Endodermal cell (in vitro differentiated cells): ENCODE results near the gene KRTAP24-1. TPM values are rescaled to one million over a fixed set of nuclear protein-coding genes. Genes with fewer than 3 reads are reported as not detected.

Source experiments
- DNase-seq: peaks from one replicate; pipeline ENCODE4 v3.0.0-alpha.2; 2017
- H3K27ac ChIP-seq: 2 replicates; pipeline ENCODE4 v1.5.1; 2013; ENCODE audit warnings: mild to moderate bottlenecking, low read depth, low read length, moderate library complexity
- H3K27me3 ChIP-seq: 2 replicates; pipeline ENCODE4 v1.6.1; 2013; ENCODE audit warnings: mild to moderate bottlenecking, low read length, moderate library complexity; ENCODE audit not compliant: insufficient read depth, control insufficient read depth, poor library complexity, severe bottlenecking
- H3K36me3 ChIP-seq: 2 replicates; pipeline ENCODE4 v1.7.0; 2013; ENCODE audit warnings: mild to moderate bottlenecking, low read length, moderate library complexity; ENCODE audit not compliant: control insufficient read depth, insufficient read depth
- H3K4me1 ChIP-seq: one replicate; pipeline ENCODE4 v1.7.0; 2013; ENCODE audit warnings: low read length; ENCODE audit not compliant: control insufficient read depth, insufficient read depth
- H3K4me3 ChIP-seq: 2 replicates; pipeline ENCODE4 v1.5.1; 2013; ENCODE audit warnings: mild to moderate bottlenecking, low read length, moderate library complexity
- H3K9ac ChIP-seq: 2 replicates; pipeline ENCODE4 v1.6.1; 2013; ENCODE audit warnings: mild to moderate bottlenecking, low read length, moderate library complexity; ENCODE audit not compliant: poor library complexity, severe bottlenecking; ENCODE audit errors: extremely low read depth
- H3K9me3 ChIP-seq: 2 replicates; pipeline ENCODE4 v1.6.1; 2013; ENCODE audit warnings: mild to moderate bottlenecking, low read length, moderate library complexity; ENCODE audit not compliant: control insufficient read depth
- H3K27ac Mint-ChIP-seq: 2 replicates; pipeline ENCODE4 v1.8.0; 2020; ENCODE audit warnings: mixed read lengths
- H3K27me3 Mint-ChIP-seq: 2 replicates; pipeline ENCODE4 v1.8.0; 2021; ENCODE audit warnings: mild to moderate bottlenecking, mixed read lengths; ENCODE audit not compliant: insufficient read depth
- H3K36me3 Mint-ChIP-seq: 2 replicates; pipeline ENCODE4 v1.8.0; 2020; ENCODE audit warnings: low read depth, mixed read lengths
- H3K4me1 Mint-ChIP-seq: 2 replicates; pipeline ENCODE4 v1.8.0; 2020; ENCODE audit warnings: mixed read lengths
- H3K4me3 Mint-ChIP-seq: 2 replicates; pipeline ENCODE4 v1.8.0; 2020; ENCODE audit warnings: mild to moderate bottlenecking, moderate library complexity, mixed read lengths
- H3K9me3 Mint-ChIP-seq: 2 replicates; pipeline ENCODE4 v1.8.0; 2020; ENCODE audit warnings: mild to moderate bottlenecking, mixed read lengths
- WGBS, 2 experiments: methylation state at CpG; one replicate each; pipeline versions ENCODE4 v1.1.5 to v1.1.7; 2013; ENCODE audit warnings: missing lambda C conversion rate in 2 of 2, mixed read lengths in 1 of 2; ENCODE audit not compliant: insufficient coverage in 1 of 2, insufficient read length in 1 of 2; 5-methylcytosine and 5-hydroxymethylcytosine counted together
- total RNA-seq, 2 donors: library from RNA; stranded (reverse); fragmentation: NEBNext Ultra II Directional in 1 of 2; extraction: Animal tissue kit (Norgen Biotek cat#: 25700) in 1 of 2; gene quantifications; 2 replicates in 1 of 2; 3 replicates in 1 of 2; pipeline ENCODE4 v1.2.1, GENCODE V29; 2021
- TF ChIP-seq, protein P1 (sequence below): fragments of 200-600 bp; sonication (generic); conservative IDR thresholded peaks from 2 replicates; pipeline ENCODE4 v1.5.0; 2021; ENCODE audit warnings: antibody characterized with exemption, mild to moderate bottlenecking

KRTAP24-1 gene
- total RNA-seq, 2 donors from 2014 or later: not detected

DNA sequence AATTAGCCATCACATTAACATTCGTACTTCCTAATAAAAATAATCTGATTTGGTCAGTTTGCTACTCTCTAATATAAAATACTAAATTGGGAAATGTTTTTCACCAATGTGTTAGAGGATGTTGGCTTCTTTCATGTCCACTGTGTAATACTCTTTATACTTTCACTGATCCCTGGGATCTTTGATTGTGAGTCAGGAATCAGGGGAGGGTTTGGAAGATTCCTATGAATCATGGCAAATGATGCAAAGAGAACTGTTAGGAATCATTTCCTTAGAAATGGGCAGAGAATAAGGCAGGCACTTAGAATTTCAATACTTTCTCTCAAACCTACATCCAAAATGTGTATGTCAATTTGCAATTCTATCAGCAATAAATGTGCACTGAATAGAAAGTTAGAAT, 31.0 kb downstream of the KRTAP24-1 start:
- TF ChIP-seq, protein P1, sequence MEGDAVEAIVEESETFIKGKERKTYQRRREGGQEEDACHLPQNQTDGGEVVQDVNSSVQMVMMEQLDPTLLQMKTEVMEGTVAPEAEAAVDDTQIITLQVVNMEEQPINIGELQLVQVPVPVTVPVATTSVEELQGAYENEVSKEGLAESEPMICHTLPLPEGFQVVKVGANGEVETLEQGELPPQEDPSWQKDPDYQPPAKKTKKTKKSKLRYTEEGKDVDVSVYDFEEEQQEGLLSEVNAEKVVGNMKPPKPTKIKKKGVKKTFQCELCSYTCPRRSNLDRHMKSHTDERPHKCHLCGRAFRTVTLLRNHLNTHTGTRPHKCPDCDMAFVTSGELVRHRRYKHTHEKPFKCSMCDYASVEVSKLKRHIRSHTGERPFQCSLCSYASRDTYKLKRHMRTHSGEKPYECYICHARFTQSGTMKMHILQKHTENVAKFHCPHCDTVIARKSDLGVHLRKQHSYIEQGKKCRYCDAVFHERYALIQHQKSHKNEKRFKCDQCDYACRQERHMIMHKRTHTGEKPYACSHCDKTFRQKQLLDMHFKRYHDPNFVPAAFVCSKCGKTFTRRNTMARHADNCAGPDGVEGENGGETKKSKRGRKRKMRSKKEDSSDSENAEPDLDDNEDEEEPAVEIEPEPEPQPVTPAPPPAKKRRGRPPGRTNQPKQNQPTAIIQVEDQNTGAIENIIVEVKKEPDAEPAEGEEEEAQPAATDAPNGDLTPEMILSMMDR: no peak
- no peak overlapping the region for H3K27ac ChIP-seq

DNA sequence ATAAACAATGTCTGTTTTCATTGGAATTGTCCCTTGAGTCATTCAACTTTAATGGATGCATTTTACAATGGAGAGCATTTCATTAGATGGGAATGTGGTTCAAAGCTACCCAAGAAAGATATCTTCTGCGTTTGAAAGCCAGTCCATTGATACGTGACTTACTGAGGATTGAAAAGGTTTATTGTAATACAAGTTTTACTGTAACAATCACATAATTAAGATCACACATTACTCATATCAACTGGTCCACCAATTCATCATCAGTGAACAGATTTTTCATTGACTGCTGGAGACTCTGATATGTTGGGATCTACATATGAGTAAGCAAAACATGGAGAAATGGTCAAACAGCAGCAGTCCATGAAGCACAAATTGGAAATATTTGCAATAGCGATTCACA, 32.8 kb downstream of the KRTAP24-1 start:
- Mint-ChIP-seq H3K4me3 (no peak overlapping the region), H3K4me1 (peaks cover 4% of the 10 kb centered on the region), H3K9me3 (no peaks in the 10 kb centered on the region), H3K27me3 (no peaks in the 10 kb centered on the region), H3K27ac (no peak overlapping the region), H3K36me3 (no peaks in the 10 kb centered on the region)
- DNase-seq: no peak
- Histone ChIP-seq H3K36me3 (no peaks in the 10 kb centered on the region), H3K4me3 (no peak overlapping the region), H3K27me3 (no peaks in the 10 kb centered on the region), H3K9me3 (peaks cover 9% of the 10 kb centered on the region), H3K4me1 (no peaks in the 10 kb centered on the region), H3K9ac (no peak overlapping the region), H3K27ac (no peak overlapping the region)
- WGBS, 2 experiments: 61 to 80% methylated on average over 1 to 3 of the region's 3 CpGs
- TF ChIP-seq, protein P1: no peak

More for the DNA sequence above, 31.0 kb downstream of the KRTAP24-1 start:
- Mint-ChIP-seq H3K27ac (no peak overlapping the region), H3K4me1 (peaks cover 8% of the 10 kb centered on the region), H3K36me3 (no peaks in the 10 kb centered on the region), H3K9me3 (no peaks in the 10 kb centered on the region), H3K27me3 (no peaks in the 10 kb centered on the region), H3K4me3 (no peak overlapping the region)
- H3K36me3 ChIP-seq: no peaks in the 10 kb centered on the region
- no peaks in the 10 kb centered on the region for H3K4me1 ChIP-seq
- no peak overlapping the region for H3K4me3 ChIP-seq
- no peak overlapping the region for H3K9ac ChIP-seq
- DNase-seq: no peak
- no CpG with 5 or more reads among the region's 1 CpG for WGBS, 2 experiments
- H3K27me3 ChIP-seq: no peaks in the 10 kb centered on the region
- H3K9me3 ChIP-seq: peaks cover 9% of the 10 kb centered on the region

DNA sequence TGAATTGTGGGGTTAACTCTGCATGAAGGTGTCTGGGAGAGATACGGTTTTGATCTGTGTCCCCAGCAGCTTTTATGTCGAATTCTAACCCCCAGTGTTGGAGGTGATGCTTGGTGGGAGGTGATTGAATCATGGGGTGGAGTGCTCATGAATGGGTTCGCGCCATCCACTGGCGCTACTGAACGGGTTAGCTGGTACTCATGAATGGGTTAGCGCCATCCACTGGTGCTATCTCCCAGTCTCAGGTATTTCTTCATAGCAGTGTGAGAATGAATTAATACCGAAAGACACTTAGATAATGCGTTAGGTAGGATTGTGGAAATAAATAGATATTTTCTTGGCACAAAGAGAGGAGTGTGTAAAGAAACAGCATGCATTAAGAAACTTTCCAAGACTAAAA, 33.9 kb downstream of the KRTAP24-1 start:
- WGBS, 2 experiments: 95 to 98% methylated on average over 5 to 9 of the region's 9 CpGs
- H3K27me3 ChIP-seq: no peaks in the 10 kb centered on the region
- DNase-seq: no peak
- H3K9me3 ChIP-seq: peaks cover 9% of the 10 kb centered on the region
- no peaks in the 10 kb centered on the region for H3K36me3 ChIP-seq
- TF ChIP-seq, protein P1: peak; percentile 35
- H3K4me3 ChIP-seq: no peak overlapping the region
- peaks cover 7% of the 10 kb centered on the region for H3K4me1 Mint-ChIP-seq
- H3K4me1 ChIP-seq: peaks cover 3% of the 10 kb centered on the region
- no peaks in the 10 kb centered on the region for H3K9me3 Mint-ChIP-seq
- H3K4me3 Mint-ChIP-seq: no peak overlapping the region
- no peak overlapping the region for H3K27ac ChIP-seq
- H3K27ac Mint-ChIP-seq: no peak overlapping the region
- no peaks in the 10 kb centered on the region for H3K36me3 Mint-ChIP-seq
- H3K9ac ChIP-seq: no peak overlapping the region
- H3K27me3 Mint-ChIP-seq: no peaks in the 10 kb centered on the region
